ENCODE data around the gene MAP3K4.

DNA sequence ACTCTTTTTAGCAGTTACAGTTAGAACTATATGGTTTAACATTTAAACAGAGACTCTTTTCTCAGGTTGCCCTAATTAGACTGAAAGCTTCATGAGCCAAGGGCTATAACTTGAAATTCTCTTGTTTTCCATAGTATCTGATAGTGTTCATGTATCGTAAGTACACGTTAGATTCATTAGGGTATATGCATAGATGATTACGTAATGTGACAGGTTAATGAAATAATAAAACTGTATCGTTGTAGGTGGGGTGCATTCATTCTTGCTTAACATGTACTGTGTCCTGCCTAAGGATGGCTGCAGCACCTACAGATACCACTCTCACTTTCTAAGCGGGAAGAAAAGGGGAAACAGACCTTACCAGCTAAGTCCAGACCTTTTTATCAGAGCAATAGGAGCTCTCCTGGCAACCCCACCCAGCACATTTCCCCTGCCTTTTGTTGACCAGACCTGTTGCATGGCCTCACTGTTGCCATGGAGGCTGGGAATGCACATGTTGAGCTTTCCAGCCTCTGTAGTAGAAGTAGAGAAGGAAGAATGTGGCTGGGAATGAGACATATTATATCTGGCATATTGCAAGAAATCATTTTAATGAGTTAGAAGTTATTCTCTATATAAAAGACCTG lies 83.0 kb downstream of the MAP3K4 start:
- TF ChIP-seq POLR2AphosphoS5 (IDR thresholded peaks at IDR 0.05): no peak
- TF ChIP-seq, protein P1, sequence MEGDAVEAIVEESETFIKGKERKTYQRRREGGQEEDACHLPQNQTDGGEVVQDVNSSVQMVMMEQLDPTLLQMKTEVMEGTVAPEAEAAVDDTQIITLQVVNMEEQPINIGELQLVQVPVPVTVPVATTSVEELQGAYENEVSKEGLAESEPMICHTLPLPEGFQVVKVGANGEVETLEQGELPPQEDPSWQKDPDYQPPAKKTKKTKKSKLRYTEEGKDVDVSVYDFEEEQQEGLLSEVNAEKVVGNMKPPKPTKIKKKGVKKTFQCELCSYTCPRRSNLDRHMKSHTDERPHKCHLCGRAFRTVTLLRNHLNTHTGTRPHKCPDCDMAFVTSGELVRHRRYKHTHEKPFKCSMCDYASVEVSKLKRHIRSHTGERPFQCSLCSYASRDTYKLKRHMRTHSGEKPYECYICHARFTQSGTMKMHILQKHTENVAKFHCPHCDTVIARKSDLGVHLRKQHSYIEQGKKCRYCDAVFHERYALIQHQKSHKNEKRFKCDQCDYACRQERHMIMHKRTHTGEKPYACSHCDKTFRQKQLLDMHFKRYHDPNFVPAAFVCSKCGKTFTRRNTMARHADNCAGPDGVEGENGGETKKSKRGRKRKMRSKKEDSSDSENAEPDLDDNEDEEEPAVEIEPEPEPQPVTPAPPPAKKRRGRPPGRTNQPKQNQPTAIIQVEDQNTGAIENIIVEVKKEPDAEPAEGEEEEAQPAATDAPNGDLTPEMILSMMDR (IDR thresholded peaks at IDR 0.05 in 8 of 11, conservative IDR thresholded peaks at IDR 0.05 in 3 of 11): no peak

Measured in spleen (tissue), 7 donors.